ENCODE data around the gene FDX2.
"Not testable (repeated sequence)": the region's sequence is repeated elsewhere in the genome, so short reads cannot be mapped to it uniquely, and the experiment has no call there.

Gene FDX2

GRCh38 chr19:10284065-10284959, 31.5 kb downstream of the FDX2 start:
- in situ Hi-C loops (cut with MboI; ENCODE audit: low sequenced_read_pairs) = no loop called here

GRCh38 chr19:10283301-10284064, 32.3 kb downstream of the FDX2 start:
- in situ Hi-C loops (cut with MboI; ENCODE audit: low sequenced_read_pairs) = no loop called here

GRCh38 chr19:10282043-10282442, 33.8 kb downstream of the FDX2 start:
- in situ Hi-C loops (cut with MboI; ENCODE audit: low sequenced_read_pairs) = not testable (repeated sequence)

GRCh38 chr19:10279737-10280442, 35.9 kb downstream of the FDX2 start:
- in situ Hi-C loops (cut with MboI; ENCODE audit: low sequenced_read_pairs) = no loop called here

GRCh38 chr19:10278935-10279334, 36.9 kb downstream of the FDX2 start:
- in situ Hi-C loops (cut with MboI; ENCODE audit: low sequenced_read_pairs) = no loop called here

- in situ Hi-C loops (cut with MboI; ENCODE audit: low sequenced_read_pairs) = no loop called here
Observed at GRCh38 chr19:10277795-10278589, 37.8 kb downstream of the FDX2 start.

- in situ Hi-C loops (cut with MboI; ENCODE audit: low sequenced_read_pairs) = loop anchor here (5.0 kb wide), 1 partner anchor 113 kb away; no protein-coding TSS in a partner anchor
Observed at GRCh38 chr19:10274589-10274988, 41.2 kb downstream of the FDX2 start.

- in situ Hi-C loops (cut with MboI; ENCODE audit: low sequenced_read_pairs) = loop anchor here (5.0 kb wide), 1 partner anchor 116 kb away; no protein-coding TSS in a partner anchor
Observed at GRCh38 chr19:10271543-10272086, 44.2 kb downstream of the FDX2 start.

GRCh38 chr19:10270616-10271394, 45.0 kb downstream of the FDX2 start, which contains the start of gene ICAM1:
TSS of gene ICAM1 (plus strand) at chr19:10271120. CDS start at chr19:10271160, 40 bp downstream.
- in situ Hi-C loops (cut with MboI; ENCODE audit: low sequenced_read_pairs) = loop anchor here (5.0 kb wide), 1 partner anchor 116 kb away; no protein-coding TSS in a partner anchor

- in situ Hi-C loops (cut with MboI; ENCODE audit: low sequenced_read_pairs) = loop anchor here (5.0 kb wide), 1 partner anchor 117 kb away; no protein-coding TSS in a partner anchor
Observed at GRCh38 chr19:10270180-10270615, 45.6 kb downstream of the FDX2 start.

GRCh38 chr19:10269333-10270179, 46.3 kb downstream of the FDX2 start:
- in situ Hi-C loops (cut with MboI; ENCODE audit: low sequenced_read_pairs) = loop anchor here (5.0 kb wide), 1 partner anchor 118 kb away; no protein-coding TSS in a partner anchor

- in situ Hi-C loops (cut with MboI; ENCODE audit: low sequenced_read_pairs) = no loop called here
Observed at GRCh38 chr19:10268071-10268470, 47.7 kb downstream of the FDX2 start.

GRCh38 chr19:10266706-10267105, 49.1 kb downstream of the FDX2 start:
- in situ Hi-C loops (cut with MboI; ENCODE audit: low sequenced_read_pairs) = no loop called here

- in situ Hi-C loops (cut with MboI; ENCODE audit: low sequenced_read_pairs) = no loop called here
Observed at GRCh38 chr19:10262771-10263170, 53.0 kb downstream of the FDX2 start.

GRCh38 chr19:10260141-10260584, 55.7 kb downstream of the FDX2 start:
- in situ Hi-C loops (cut with MboI; ENCODE audit: low sequenced_read_pairs) = no loop called here
